Neural progenitor cell (in vitro differentiated cells): ENCODE data around the gene SRGAP3. TPM values are rescaled to one million over a fixed set of nuclear protein-coding genes. Genes with fewer than 3 reads are reported as not detected.

ENCODE experiments used
- DNase-seq: peaks from one replicate; pipeline ENCODE4 v3.0.0-alpha.2; 2016; ENCODE audit warnings: low spot score
- H2AFZ ChIP-seq: fragments of 200-600 bp; sonication (generic); replicated peaks from 2 replicates; pipeline ENCODE4 v1.6.1; 2016; ENCODE audit warnings: antibody characterized with exemption
- H3F3A ChIP-seq: fragments of 200-600 bp; sonication (generic); 2 replicates; pipeline ENCODE4 v1.6.1; 2016; ENCODE audit warnings: antibody characterized with exemption, low read depth
- H3K27ac ChIP-seq: fragments of 200-600 bp; sonication (generic); 2 replicates; pipeline ENCODE4 v1.5.1; 2016; ENCODE audit warnings: mild to moderate bottlenecking
- H3K27me3 ChIP-seq: fragments of 200-600 bp; sonication (generic); 2 replicates; pipeline ENCODE4 v1.6.1; 2016; ENCODE audit warnings: mild to moderate bottlenecking, moderate library complexity
- H3K36me3 ChIP-seq: fragments of 200-600 bp; sonication (generic); 2 replicates; pipeline ENCODE4 v1.5.1; 2016
- H3K4me1 ChIP-seq: fragments of 200-600 bp; sonication (generic); 2 replicates; pipeline ENCODE4 v1.6.1; 2016; ENCODE audit warnings: mixed run types
- H3K4me2 ChIP-seq: fragments of 200-600 bp; sonication (generic); 2 replicates; pipeline ENCODE4 v1.6.1; 2016
- H3K4me3 ChIP-seq: fragments of 200-600 bp; sonication (generic); 2 replicates; pipeline ENCODE4 v1.5.1; 2016
- H3K79me2 ChIP-seq: fragments of 200-600 bp; sonication (generic); 2 replicates; pipeline ENCODE4 v1.6.1; 2016; ENCODE audit warnings: low read depth
- H3K9ac ChIP-seq: fragments of 200-600 bp; sonication (generic); 2 replicates; pipeline ENCODE4 v1.6.1; 2016
- H3K9me3 ChIP-seq: fragments of 200-600 bp; sonication (generic); 2 replicates; pipeline ENCODE4 v1.5.1; 2016; ENCODE audit warnings: low read depth
- H4K20me1 ChIP-seq: fragments of 200-600 bp; sonication (generic); 2 replicates; pipeline ENCODE4 v1.6.1; 2016; ENCODE audit warnings: low read depth
- H3K27ac Mint-ChIP-seq: 3 replicates; pipeline ENCODE4 v1.8.0; 2021; ENCODE audit warnings: mixed read lengths
- H3K27me3 Mint-ChIP-seq: 2 replicates; pipeline ENCODE4 v1.8.0; 2022; ENCODE audit warnings: low read depth, mild to moderate bottlenecking, inconsistent platforms, moderate library complexity, mixed read lengths; ENCODE audit not compliant: insufficient read depth
- H3K36me3 Mint-ChIP-seq: 3 replicates; pipeline ENCODE4 v1.8.0; 2021; ENCODE audit warnings: mixed read lengths
- H3K4me1 Mint-ChIP-seq: 3 replicates; pipeline ENCODE4 v1.8.0; 2021; ENCODE audit warnings: mixed read lengths
- H3K4me3 Mint-ChIP-seq: 3 replicates; pipeline ENCODE4 v1.8.0; 2021; ENCODE audit warnings: mild to moderate bottlenecking, moderate library complexity, mixed read lengths
- H3K9me3 Mint-ChIP-seq: 3 replicates; pipeline ENCODE4 v1.8.0; 2020; ENCODE audit warnings: mixed read lengths
- CTCF ChIP-seq: fragments of 200-600 bp; sonication (generic); IDR thresholded peaks from 2 replicates; pipeline ENCODE4 v1.5.1; 2017; ENCODE audit warnings: antibody characterized with exemption, mild to moderate bottlenecking
- EZH2 ChIP-seq: fragments of 200-600 bp; sonication (generic); IDR thresholded peaks from 2 replicates; pipeline ENCODE4 v1.6.1; 2017; ENCODE audit warnings: antibody characterized with exemption, mild to moderate bottlenecking, moderate library complexity
- EZH2phosphoT487 ChIP-seq: fragments of 200-600 bp; sonication (generic); IDR thresholded peaks from 2 replicates; pipeline ENCODE4 v1.6.1; 2017; ENCODE audit warnings: antibody characterized with exemption
- total RNA-seq: library from RNA; depleted of rRNA; stranded (reverse); fragments of >200 nt; gene quantifications from 2 replicates; pipeline ENCODE4 v1.2.3, GENCODE V29; 2015; ENCODE audit warnings: low replicate concordance

Gene SRGAP3
- total RNA-seq, 1 donor from 2014 or later, result 59.3 TPM

DNA sequence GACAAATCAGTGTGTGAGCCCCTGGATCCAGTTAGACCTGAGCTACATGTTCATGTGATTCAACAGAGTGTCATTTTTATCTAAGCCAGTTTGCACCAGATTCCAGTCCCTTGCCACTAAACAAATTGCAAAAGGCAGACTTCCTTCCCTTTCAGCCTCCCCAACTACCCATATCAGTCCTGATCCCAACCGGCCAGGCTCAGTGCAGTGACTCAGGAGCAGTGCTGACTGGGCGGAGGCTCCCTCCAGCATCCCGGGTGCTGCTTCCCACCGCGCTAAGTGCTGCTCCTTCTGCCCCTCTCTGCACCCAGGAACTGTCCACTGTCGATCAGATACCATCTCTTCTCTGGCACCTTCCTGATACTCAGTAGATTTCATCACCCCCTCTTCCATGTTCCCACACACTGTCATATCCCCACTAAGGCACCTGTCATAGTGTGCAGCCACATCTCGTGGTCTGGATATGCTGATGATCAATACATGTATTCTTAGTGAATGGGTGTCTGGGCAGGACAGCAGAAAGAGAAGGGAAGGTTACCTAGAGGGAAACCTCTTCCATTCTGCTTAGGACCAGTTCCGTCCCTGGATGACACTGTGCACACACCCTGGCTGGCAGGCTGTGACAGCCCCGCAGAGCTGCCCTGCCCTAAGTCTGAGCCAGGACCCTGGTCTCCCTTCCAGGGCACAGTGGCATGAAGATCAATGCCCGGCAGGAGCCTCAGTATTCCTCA lies 177.3 kb downstream of the SRGAP3 start:
- Mint-ChIP-seq H3K27me3 (peaks cover 2% of the 10 kb centered on the region), H3K4me3 (peak overlapping the region; percentile 28), H3K4me1 (peaks cover 14% of the 10 kb centered on the region), H3K9me3 (no peaks in the 10 kb centered on the region), H3K27ac (peak overlapping the region; percentile 57), H3K36me3 (peaks cover 6% of the 10 kb centered on the region)
- Histone ChIP-seq H3K4me3 (no peak overlapping the region), H3K9ac (no peak overlapping the region), H3K4me1 (peaks cover 7% of the 10 kb centered on the region), H3K9me3 (no peaks in the 10 kb centered on the region), H2AFZ (no peak overlapping the region), H3K27me3 (no peaks in the 10 kb centered on the region), H3K4me2 (no peak overlapping the region), H3K36me3 (no peaks in the 10 kb centered on the region), H3K79me2 (no peaks in the 10 kb centered on the region), H3K27ac (no peak overlapping the region), H4K20me1 (no peaks in the 10 kb centered on the region), H3F3A (no peaks in the 10 kb centered on the region)
- no peak for DNase-seq
- TF ChIP-seq EZH2phosphoT487 (no peak), CTCF (no peak), EZH2 (no peak)

DNA sequence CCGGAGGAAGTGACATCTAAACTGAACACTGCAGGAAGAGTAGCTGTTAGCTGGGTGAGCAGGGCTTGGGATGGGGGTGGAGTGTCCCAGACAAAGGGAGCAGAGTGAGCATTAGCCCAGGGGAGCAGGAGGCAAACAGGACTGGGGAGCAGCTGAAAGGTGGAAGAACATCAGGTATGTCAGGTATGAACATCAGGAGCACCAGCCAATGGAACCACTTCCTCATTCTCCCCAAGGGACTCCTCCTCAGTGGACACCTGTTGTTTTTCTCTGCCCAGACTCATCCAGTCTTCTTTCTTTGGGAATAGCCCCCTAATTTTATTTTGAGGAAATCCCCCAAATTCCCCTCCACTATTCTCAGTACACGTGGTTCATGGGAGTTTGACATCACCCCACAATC lies 178.5 kb downstream of the SRGAP3 start:
- no peak overlapping the region for H3K4me2 ChIP-seq
- Mint-ChIP-seq H3K36me3 (peaks cover 6% of the 10 kb centered on the region), H3K27me3 (peaks cover 2% of the 10 kb centered on the region), H3K27ac (no peak overlapping the region), H3K9me3 (no peaks in the 10 kb centered on the region), H3K4me1 (peaks cover 7% of the 10 kb centered on the region), H3K4me3 (no peak overlapping the region)
- H4K20me1 ChIP-seq, result no peaks in the 10 kb centered on the region
- no peaks in the 10 kb centered on the region for H3K4me1 ChIP-seq
- no peak overlapping the region for H3K9ac ChIP-seq
- H3K36me3 ChIP-seq, result no peaks in the 10 kb centered on the region
- H2AFZ ChIP-seq, result no peak overlapping the region
- no peak for TF ChIP-seq EZH2phosphoT487
- no peak for TF ChIP-seq CTCF
- no peak for TF ChIP-seq EZH2
- no peak overlapping the region for H3K27ac ChIP-seq
- no peaks in the 10 kb centered on the region for H3K79me2 ChIP-seq
- H3K9me3 ChIP-seq, result no peaks in the 10 kb centered on the region
- no peak for DNase-seq
- H3K27me3 ChIP-seq, result no peaks in the 10 kb centered on the region
- no peaks in the 10 kb centered on the region for H3F3A ChIP-seq
- H3K4me3 ChIP-seq, result no peak overlapping the region

- TF ChIP-seq EZH2phosphoT487, result no peak
- TF ChIP-seq EZH2, result no peak
- TF ChIP-seq CTCF, result no peak
- no peaks in the 10 kb centered on the region for H3K27me3 ChIP-seq
- H4K20me1 ChIP-seq, result no peaks in the 10 kb centered on the region
- H2AFZ ChIP-seq, result no peak overlapping the region
- H3K4me3 ChIP-seq, result no peak overlapping the region
- no peaks in the 10 kb centered on the region for H3K79me2 ChIP-seq
- H3K9me3 Mint-ChIP-seq, result no peaks in the 10 kb centered on the region
- H3K27ac Mint-ChIP-seq, result no peak overlapping the region
- no peak overlapping the region for H3K9ac ChIP-seq
- peaks cover 9% of the 10 kb centered on the region for H3K36me3 Mint-ChIP-seq
- H3K4me1 ChIP-seq, result no peaks in the 10 kb centered on the region
- no peak overlapping the region for H3K27ac ChIP-seq
- H3K27me3 Mint-ChIP-seq, result peaks cover 2% of the 10 kb centered on the region
- H3K9me3 ChIP-seq, result no peaks in the 10 kb centered on the region
- H3K4me2 ChIP-seq, result no peak overlapping the region
- no peaks in the 10 kb centered on the region for H3K36me3 ChIP-seq
- no peaks in the 10 kb centered on the region for H3F3A ChIP-seq
- H3K4me3 Mint-ChIP-seq, result no peak overlapping the region
- no peak for DNase-seq
- no peaks in the 10 kb centered on the region for H3K4me1 Mint-ChIP-seq
Measured at GRCh38 chr3:9069971-9070370, 179.5 kb downstream of the SRGAP3 start.
